HG03520 (cell line): ENCODE results near the gene GATA1.

Source experiments
- ATAC-seq: cut with Tn5 transposase; IDR thresholded peaks from one replicate; pipeline ENCODE4 v1.9.1; 2021; ENCODE audit warnings: mild to moderate bottlenecking, moderate library complexity; ENCODE audit not compliant: unreplicated experiment

GATA1 gene

DNA sequence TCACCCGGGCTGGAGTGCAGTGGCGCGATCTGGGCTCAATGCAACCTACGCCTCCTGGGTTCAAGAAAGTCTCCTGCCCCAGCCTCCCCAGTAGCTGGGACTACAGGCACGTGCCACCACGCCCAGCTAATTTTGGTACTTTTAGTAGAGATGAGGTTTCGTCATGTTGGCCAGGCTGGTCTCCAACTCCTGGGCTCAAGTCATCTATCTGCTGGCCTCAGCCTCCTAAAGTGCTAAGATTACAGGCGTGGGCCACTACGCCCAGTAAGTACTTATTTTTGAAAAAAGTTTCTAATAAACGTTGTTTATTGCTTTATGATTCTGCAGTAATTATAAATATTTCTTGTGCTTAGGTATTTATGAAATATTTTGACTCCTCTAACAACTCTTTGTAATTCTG, 53.3 kb downstream of the GATA1 start:
- no peak for ATAC-seq
